HepG2 (cell line): ENCODE data around the gene JPT1. TPM values are rescaled to one million over a fixed set of nuclear protein-coding genes. Genes with fewer than 3 reads are reported as not detected.
A peak's percentile ranks its signal among the peaks of the same experiment; 100 is the strongest.

ENCODE experiments used
- CCDC6 ChIP-seq: sonication (generic); formaldehyde crosslinking; IDR thresholded peaks from 2 replicates; pipeline ENCODE4 v1.8.1; 2022; ENCODE audit warnings: mild to moderate bottlenecking, missing genetic modification reagents, moderate library complexity
- DR1 ChIP-seq: sonication (generic); formaldehyde crosslinking; IDR thresholded peaks from 2 replicates; pipeline ENCODE4 v1.8.0; 2021; ENCODE audit warnings: mild to moderate bottlenecking, missing genetic modification reagents, inconsistent platforms
- HOMEZ ChIP-seq: IDR thresholded peaks from 2 replicates; pipeline ENCODE4 v1.6.1; 2016; ENCODE audit warnings: low read depth
- KLF6 ChIP-seq: IDR thresholded peaks from 2 replicates; pipeline ENCODE4 v1.8.0; 2016; ENCODE audit warnings: missing biosample characterization, missing genetic modification reagents
- MAX ChIP-seq: IDR thresholded peaks from 2 replicates; pipeline ENCODE4 v1.6.1; 2012; ENCODE audit warnings: inconsistent platforms
- NR2F1 ChIP-seq, 2 experiments: fragments of 450-650 bp in 1 of 2; formaldehyde crosslinking in 1 of 2; IDR thresholded peaks; 2 replicates each; pipeline versions ENCODE4 v1.5.0 to v1.6.1; 2016 to 2020; ENCODE audit warnings: mild to moderate bottlenecking in 1 of 2, missing compliant biosample characterization in 1 of 2, missing genetic modification reagents in 1 of 2, moderate library complexity in 1 of 2
- RBM39 ChIP-seq: fragments of 200-400 bp; formaldehyde crosslinking; IDR thresholded peaks from one replicate; pipeline ENCODE4 v1.6.1; 2018; ENCODE audit warnings: antibody characterized with exemption, mild to moderate bottlenecking, low read depth, low read length; ENCODE audit not compliant: poor library complexity, severe bottlenecking
- RCOR2 ChIP-seq: IDR thresholded peaks from 2 replicates; pipeline ENCODE4 v1.6.1; 2016; ENCODE audit warnings: missing biosample characterization, missing genetic modification reagents
- SIX1 ChIP-seq: sonication (generic); formaldehyde crosslinking; IDR thresholded peaks from 2 replicates; pipeline ENCODE4 v1.4.0; 2020; ENCODE audit warnings: missing genetic modification reagents, borderline replicate concordance
- SRSF9 ChIP-seq: fragments of 200-400 bp; formaldehyde crosslinking; IDR thresholded peaks from 2 replicates; pipeline ENCODE4 v1.6.1; 2018; ENCODE audit warnings: borderline replicate concordance, mild to moderate bottlenecking, low read depth, low read length; ENCODE audit not compliant: insufficient read depth, poor library complexity, severe bottlenecking
- SUZ12 ChIP-seq: fragments of 150-350 bp; IDR thresholded peaks from 2 replicates; pipeline ENCODE4 v1.6.1; 2014; ENCODE audit warnings: low read depth, low read length
- ZEB1 ChIP-seq: IDR thresholded peaks from 2 replicates; pipeline ENCODE4 v1.6.1; 2012; ENCODE audit warnings: mild to moderate bottlenecking, low read depth, inconsistent platforms; ENCODE audit not compliant: insufficient replicate concordance
- ZMYM4 ChIP-seq: sonication (generic); formaldehyde crosslinking; IDR thresholded peaks from 2 replicates; pipeline ENCODE4 v1.8.1; 2023; ENCODE audit warnings: mild to moderate bottlenecking, missing genetic modification reagents
- ZNF335 ChIP-seq: sonication (generic); formaldehyde crosslinking; IDR thresholded peaks from 2 replicates; pipeline ENCODE4 v1.4.0; 2020; ENCODE audit warnings: missing genetic modification reagents
- polyA plus RNA-seq, 8 experiments: library from polyadenylated mRNA; depleted of rRNA in 3 of 8; stranded (reverse) in 7 of 8; unstranded in 1 of 8; fragments of >200 nt; fragmentation: Illumina TruSeq in 4 of 8; extraction: Trizol in 4 of 8; gene quantifications; 2 replicates each; pipeline versions ENCODE4 v1.2.1 to v1.2.3, GENCODE V29; 2011 to 2016; ENCODE audit warnings: low read depth in 4 of 8, missing spikeins in 1 of 8, mixed read lengths in 1 of 8; ENCODE audit not compliant: insufficient read depth in 1 of 8
- total RNA-seq, 5 experiments: library from RNA; depleted of rRNA; stranded (reverse); fragments of >200 nt; fragmentation: Illumina TruSeq; extraction: Trizol; gene quantifications; 2 replicates each; pipeline ENCODE4 v1.2.3, GENCODE V29; 2016; ENCODE audit warnings: low read depth in 1 of 5
- TF ChIP-seq, protein P1 (sequence below): IDR thresholded peaks from 2 replicates; pipeline ENCODE4 v1.6.1; 2018; ENCODE audit warnings: missing genetic modification reagents
- TF ChIP-seq, protein P2 (sequence below): sonication (generic); formaldehyde crosslinking; IDR thresholded peaks from 2 replicates; pipeline ENCODE4 v1.5.0; 2020; ENCODE audit warnings: mild to moderate bottlenecking, missing genetic modification reagents
- TF ChIP-seq, protein P3 (sequence below): IDR thresholded peaks from 2 replicates; pipeline ENCODE4 v1.6.1; 2016
- TF ChIP-seq, protein P4 (sequence below): sonication (generic); formaldehyde crosslinking; IDR thresholded peaks from 2 replicates; pipeline ENCODE4 v1.5.1; 2020; ENCODE audit warnings: mild to moderate bottlenecking, missing genetic modification reagents

The JPT1 gene
- total and polyA plus RNA-seq, 2 of the 13 experiments (the other 11 are each of a cell fraction or from before 2014, with no cell fraction given) = 43.3 to 256 TPM

- no peak for TF ChIP-seq HOMEZ (CRISPR knock-in tag)
- 0 out of 2 replicates have a peak, but pooled peaks have one; percentile 44 for TF ChIP-seq KLF6
- no peak for TF ChIP-seq CCDC6 (CRISPR knock-in tag)
- TF ChIP-seq, protein P1, sequence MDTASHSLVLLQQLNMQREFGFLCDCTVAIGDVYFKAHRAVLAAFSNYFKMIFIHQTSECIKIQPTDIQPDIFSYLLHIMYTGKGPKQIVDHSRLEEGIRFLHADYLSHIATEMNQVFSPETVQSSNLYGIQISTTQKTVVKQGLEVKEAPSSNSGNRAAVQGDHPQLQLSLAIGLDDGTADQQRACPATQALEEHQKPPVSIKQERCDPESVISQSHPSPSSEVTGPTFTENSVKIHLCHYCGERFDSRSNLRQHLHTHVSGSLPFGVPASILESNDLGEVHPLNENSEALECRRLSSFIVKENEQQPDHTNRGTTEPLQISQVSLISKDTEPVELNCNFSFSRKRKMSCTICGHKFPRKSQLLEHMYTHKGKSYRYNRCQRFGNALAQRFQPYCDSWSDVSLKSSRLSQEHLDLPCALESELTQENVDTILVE = no peak
- TF ChIP-seq MAX = peak; percentile 92
- TF ChIP-seq RCOR2 (CRISPR knock-in tag) = peak; percentile 79
- peak; percentile 80 for TF ChIP-seq RBM39
- TF ChIP-seq SIX1 (CRISPR knock-in tag) = peak; percentile 64; the same call in 1 of the 2 replicates
- TF ChIP-seq ZMYM4 (CRISPR knock-in tag) = peak; percentile 53; the same call in 1 of the 2 replicates
- TF ChIP-seq, protein P2, sequence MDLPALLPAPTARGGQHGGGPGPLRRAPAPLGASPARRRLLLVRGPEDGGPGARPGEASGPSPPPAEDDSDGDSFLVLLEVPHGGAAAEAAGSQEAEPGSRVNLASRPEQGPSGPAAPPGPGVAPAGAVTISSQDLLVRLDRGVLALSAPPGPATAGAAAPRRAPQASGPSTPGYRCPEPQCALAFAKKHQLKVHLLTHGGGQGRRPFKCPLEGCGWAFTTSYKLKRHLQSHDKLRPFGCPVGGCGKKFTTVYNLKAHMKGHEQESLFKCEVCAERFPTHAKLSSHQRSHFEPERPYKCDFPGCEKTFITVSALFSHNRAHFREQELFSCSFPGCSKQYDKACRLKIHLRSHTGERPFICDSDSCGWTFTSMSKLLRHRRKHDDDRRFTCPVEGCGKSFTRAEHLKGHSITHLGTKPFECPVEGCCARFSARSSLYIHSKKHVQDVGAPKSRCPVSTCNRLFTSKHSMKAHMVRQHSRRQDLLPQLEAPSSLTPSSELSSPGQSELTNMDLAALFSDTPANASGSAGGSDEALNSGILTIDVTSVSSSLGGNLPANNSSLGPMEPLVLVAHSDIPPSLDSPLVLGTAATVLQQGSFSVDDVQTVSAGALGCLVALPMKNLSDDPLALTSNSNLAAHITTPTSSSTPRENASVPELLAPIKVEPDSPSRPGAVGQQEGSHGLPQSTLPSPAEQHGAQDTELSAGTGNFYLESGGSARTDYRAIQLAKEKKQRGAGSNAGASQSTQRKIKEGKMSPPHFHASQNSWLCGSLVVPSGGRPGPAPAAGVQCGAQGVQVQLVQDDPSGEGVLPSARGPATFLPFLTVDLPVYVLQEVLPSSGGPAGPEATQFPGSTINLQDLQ = peak; percentile 92
- TF ChIP-seq ZEB1 = no peak
- TF ChIP-seq ZNF335 (CRISPR knock-in tag) = peak; percentile 70; the same call in 1 of the 2 replicates
- no peak for TF ChIP-seq SRSF9
- no peak for TF ChIP-seq DR1 (CRISPR knock-in tag)
- TF ChIP-seq, protein P3, sequence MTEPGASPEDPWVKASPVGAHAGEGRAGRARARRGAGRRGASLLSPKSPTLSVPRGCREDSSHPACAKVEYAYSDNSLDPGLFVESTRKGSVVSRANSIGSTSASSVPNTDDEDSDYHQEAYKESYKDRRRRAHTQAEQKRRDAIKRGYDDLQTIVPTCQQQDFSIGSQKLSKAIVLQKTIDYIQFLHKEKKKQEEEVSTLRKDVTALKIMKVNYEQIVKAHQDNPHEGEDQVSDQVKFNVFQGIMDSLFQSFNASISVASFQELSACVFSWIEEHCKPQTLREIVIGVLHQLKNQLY (CRISPR knock-in tag) = peak; percentile 54; the same call in 1 of the 2 replicates
- TF ChIP-seq SUZ12 = no peak
- TF ChIP-seq NR2F1 (CRISPR knock-in tag; IDR thresholded peaks at IDR 0.05) = peak; percentile 85 to 99
- TF ChIP-seq, protein P4, sequence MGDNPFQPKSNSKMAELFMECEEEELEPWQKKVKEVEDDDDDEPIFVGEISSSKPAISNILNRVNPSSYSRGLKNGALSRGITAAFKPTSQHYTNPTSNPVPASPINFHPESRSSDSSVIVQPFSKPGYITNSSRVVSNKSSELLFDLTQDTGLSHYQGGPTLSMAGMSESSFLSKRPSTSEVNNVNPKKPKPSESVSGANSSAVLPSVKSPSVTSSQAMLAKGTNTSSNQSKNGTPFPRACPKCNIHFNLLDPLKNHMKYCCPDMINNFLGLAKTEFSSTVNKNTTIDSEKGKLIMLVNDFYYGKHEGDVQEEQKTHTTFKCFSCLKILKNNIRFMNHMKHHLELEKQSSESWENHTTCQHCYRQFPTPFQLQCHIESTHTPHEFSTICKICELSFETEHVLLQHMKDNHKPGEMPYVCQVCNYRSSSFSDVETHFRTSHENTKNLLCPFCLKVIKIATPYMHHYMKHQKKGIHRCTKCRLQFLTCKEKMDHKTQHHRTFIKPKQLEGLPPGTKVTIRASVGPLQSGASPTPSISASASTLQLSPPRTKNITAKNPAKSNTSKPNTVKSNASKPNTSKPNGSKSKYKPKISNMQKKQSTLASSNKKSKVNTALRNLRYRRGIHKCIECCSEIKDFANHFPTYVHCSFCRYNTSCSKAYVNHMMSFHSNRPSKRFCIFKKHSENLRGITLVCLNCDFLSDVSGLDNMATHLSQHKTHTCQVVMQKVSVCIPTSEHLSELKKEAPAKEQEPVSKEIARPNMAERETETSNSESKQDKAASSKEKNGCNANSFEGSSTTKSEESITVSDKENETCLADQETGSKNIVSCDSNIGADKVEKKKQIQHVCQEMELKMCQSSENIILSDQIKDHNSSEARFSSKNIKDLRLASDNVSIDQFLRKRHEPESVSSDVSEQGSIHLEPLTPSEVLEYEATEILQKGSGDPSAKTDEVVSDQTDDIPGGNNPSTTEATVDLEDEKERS = peak; percentile 30; the same call in 1 of the 2 replicates
Observed at GRCh38 chr17:75090871-75091854, 63.1 kb downstream of the JPT1 start (continued).
